Measurements from ENCODE around the gene HNRNPF.

The HNRNPF gene

DNA sequence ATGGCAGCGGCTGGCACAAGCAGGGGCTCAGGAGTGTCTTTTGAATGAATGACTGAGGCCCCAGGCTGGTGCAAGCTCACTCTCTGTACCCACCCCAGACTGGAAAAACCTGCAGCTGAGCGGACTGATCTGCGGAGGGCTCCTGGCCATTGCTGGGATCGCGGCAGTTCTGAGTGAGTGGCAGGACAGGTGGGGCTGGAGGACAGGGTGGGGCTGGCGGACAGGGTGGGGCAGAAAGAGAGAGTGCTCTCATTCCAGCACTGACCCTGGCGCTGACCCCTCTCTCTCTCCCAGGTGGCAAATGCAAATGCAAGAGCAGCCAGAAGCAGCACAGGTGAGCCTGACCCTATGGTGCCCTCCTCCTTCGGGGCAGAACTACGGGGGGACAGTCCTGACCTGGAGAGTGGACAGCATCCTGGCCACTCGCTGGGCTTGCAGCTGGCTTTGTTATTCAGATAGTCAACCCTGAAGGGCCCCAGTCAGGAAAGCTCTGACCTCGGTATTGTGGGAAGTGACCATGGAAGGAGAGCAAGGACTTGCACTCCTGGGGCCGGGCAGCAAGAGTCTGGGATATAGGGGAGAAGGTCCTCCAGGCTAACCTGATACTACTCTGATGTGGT is 33.5 kb downstream of the HNRNPF start:
- no peak for DNase-seq

DNA sequence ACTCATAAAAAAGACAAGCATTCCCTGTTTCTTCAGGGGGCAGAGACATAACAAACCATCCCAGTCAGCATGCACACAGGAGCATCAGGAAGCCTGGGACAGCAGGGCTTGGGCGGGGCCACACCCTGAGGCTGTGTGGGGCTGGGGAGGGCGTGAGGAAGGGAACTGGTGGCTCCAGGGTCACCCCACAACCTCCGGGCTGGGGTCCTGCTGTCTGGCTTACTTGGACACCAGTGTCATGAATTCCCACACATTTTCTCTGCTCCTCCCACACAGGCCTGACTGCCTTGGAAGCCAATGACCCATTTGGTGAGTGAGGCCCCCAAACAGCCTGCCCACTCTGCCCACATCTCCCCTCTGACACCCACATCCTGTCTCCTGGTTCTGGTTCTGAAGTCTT is 34.8 kb downstream of the HNRNPF start:
- no peak for DNase-seq

DNA sequence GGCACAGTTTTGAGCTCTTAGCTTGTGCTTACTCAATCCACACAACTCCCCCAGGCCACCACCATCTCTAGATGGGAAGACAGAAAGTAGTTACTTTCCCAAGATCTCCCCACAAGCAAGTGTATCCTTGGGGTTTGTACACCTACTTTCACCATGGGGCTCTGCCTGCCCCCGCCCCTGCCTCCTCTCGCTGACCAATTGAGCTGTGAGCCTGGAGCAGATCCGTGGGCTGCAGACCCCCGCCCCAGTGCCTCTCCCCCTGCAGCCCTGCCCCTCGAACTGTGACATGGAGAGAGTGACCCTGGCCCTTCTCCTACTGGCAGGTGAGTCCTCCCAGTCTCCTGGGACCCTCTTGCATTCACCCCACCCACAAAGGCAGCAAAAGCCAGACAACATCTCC is 35.5 kb downstream of the HNRNPF start:
- no peak for DNase-seq

DNA sequence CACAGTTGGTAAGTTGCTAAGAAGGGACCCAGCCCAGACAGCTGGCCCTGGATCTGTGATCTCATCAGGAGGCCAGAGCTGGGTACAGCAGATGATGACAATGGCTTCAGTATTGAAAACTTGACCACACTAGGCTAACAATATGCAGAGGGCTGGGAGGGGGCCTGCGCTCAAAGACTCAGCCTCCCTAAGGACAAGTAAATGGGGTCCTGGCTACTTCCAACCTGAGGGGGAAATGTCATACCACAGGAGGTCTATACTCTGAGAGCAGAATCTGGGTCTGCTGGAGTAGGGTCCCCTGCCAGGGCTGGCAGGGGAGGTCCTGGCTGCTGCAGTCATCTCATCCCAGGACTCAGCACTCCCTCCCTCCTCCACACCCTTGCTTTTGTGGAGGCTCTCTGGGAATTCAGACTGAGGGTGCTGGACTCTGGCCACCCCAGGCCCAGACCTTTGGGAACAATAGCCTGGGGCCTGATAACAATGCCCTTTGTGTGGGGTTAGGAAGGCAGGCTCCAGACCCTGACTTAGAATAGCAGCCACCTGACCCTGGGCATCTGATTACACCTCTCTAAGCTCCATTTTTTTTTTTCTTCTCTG is 36.1 kb downstream of the HNRNPF start:
- no peak for DNase-seq

DNA sequence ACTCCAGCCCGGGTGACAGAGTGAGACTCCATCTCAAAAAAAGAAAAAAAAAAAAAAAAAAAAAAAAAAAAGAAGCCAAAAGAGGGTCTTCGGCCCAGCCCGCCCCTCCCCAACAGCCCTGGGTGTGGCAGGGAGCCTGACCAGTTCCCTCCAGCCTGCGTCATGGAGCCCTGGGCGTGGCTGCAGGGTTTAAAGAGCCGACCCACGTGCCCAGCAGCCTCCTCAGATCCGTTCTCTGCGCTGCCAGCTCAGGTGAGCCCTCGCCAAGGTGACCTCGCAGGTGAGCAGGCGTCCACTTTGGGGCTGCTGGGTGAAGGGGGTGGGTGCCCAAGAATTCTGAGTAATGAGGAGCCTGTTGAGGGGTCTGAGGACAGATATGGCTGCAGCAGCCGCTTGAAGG is 37.6 kb downstream of the HNRNPF start, which contains the start of gene FXYD4:
FXYD4 (plus strand) TSS at position 219 of the 400 bp plus-strand sequence. CDS start 2,111 bp downstream, outside the sequence.
- DNase-seq: no peak

DNA sequence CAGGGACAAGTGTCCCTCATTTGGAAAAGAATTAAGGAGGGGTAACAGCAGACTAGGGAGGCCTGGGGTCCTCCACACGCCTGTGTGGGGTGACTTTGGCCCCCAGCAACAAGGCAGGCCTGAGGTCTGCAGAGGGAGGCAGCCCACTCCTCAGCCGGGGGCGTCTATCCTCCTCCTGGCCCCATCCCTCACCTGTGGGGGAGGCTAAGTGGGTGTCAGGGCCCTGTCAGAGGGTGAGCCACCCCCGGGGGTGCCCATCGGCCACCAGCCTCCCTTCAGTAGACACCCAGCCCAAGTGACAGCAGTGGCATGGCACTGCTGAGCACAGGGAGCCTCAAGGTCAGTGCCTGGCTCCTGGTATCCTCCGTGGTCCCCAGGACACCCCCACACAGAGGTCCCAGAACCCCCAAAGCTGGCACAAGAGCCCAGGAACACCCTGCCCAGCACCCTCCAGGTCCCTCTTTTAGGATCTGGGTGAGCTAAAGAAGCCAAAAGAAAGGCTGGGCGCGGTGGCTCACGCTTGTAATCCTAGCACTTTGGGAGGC is 38.2 kb downstream of the HNRNPF start:
- DNase-seq: no peak

DNA sequence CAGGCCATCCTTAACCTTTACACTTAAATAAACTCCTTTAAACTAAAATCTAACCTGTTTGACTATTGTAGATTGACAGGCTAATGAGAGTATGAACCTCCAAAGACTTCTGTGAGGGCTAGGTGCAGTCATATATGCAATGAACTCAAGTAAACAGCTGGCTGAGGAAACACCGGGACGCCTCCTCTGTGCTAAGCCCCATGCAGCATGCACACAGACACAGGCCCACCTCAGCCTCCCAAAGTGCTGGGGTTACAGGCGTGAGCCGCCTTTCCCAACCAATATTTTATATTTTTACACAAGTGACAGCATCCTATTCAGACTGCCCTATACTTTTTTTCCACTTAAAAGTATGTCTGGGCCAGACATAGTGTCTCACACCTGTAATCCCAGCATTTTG is 39.1 kb downstream of the HNRNPF start:
- DNase-seq: no peak

DNA sequence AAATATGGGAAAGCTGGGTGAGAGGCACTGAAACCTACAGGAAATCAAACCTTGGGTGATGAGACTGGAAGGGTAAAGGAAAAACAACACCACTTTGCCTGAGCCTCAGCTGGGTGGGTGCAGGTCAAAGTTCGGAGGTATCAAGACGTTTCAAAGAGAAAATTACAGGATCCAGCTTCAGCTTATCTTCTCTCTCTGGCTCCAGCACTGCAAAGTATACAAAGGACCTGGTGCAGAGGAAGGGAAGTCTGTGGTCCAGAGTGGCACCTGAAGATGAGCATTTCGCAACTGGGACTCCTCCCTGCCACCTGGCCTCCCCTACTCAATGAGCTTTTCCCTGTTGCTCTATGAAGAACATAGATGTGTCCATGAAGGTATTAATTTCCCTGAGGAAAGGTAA is 44.0 kb downstream of the HNRNPF start:
- DNase-seq: no peak

DNA sequence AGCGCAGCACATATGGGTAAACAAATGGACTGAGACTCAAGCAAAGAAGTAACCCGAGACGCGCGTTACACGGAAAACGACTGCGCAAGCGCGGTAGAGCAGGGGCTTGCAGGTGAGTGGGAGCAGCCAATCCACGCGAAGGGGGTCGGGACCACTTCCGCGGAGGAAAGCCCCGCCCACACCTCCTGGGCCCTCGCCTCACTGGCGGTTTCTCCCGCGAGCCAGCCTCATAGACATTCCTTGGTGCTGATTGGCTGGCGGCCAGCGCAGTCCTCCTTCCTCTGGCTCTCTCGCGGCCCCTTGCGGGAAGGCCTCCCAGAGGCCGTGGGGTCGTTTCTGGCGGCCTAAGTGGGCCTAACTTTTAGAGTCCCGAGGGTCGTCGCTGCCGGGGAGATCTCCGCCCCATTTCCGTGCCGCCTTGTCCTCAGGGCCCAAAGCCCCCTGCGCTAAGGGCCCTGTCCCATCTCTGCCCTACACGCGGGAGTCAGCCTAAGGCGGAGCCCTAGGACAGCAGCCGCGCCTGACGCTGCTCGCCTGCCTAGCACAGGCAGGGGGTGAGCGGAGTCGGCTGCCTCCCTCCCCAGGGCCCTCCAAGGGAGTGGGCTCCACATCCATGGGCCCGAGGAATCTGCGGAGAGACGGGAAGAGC is 46.7 kb downstream of the HNRNPF start:
- DNase-seq: peak; percentile 94 to 99

DNA sequence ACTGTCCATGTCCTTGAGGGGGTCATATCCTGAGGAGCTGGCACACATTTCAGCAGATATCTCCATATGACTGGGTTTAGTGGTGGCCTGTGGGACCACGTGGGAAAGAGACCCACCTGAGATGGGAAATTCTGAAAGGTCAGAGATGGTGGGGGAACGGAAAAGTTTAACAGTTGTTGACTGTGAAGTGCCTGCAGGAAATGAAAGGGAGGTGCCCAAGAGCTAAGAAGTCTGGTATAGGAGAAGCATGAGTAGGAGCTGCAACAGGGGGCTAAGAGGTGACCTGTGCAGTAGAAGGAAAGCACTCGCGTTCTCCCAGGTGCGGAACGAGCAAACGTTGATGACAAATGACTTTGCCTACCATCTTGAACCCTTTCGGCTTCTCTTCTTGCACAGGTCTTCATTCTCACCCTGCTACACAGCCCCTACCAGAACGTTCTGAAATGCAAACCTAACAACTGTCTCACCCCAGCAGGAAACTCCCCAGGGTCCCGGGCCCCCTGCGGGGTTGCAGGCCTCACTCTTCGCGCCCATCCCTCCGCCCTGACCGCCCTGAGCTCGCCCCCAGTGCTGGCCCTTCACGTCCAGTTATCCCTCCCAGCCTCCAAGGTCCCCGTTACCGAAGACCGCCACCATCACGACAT is 47.3 kb downstream of the HNRNPF start:
- DNase-seq: peak; percentile 34 to 45

DNA sequence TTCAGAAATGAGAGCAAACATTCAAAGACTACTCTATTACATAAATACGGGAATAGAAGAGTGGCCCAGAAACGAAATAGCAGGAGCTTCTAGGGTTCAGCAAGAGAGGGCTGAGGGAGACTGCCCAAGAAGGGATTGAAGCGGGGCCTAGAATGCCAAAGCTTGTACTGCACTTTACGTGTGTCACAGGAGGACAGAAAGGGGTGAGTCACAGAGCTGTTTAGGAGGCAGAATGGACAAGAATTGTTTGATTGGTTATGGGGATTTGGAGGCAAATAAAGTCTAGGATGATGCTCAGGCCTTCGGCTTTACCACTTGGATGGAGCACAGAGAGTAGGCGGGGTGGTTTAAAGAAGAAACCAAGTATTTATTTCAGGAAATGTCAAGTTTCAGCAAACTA is 48.9 kb downstream of the HNRNPF start:
- no peak for DNase-seq

DNA sequence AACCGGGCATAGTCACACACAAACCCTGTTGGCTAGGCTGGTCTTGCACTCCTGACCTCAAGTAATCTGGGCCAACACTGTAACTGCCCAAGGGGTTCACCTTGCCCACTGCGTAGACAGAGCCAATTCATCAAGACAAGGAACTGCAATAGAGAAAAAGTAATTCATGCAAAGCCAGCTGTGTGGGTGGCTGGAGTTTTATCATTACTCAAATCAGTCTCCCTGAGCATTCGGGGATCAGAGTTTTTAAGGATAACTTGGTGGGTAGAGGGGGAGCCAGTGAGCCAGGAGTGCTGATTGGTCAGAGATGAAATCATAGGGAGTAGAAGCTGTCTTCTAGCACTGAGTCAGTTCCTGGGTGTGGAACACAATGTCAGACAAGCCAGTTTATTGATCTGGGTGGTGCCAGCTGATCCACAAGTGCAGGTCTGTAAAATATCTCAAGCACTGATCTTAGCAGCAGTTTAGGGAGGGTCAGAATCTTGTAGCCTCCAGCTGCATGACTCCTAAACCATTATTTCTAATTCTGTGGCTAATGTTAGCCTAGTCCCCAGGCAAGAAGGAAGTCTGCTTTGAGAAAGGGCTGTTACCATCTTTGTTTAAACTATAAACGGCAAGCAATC is 53.1 kb downstream of the HNRNPF start:
- DNase-seq: no peak

DNA sequence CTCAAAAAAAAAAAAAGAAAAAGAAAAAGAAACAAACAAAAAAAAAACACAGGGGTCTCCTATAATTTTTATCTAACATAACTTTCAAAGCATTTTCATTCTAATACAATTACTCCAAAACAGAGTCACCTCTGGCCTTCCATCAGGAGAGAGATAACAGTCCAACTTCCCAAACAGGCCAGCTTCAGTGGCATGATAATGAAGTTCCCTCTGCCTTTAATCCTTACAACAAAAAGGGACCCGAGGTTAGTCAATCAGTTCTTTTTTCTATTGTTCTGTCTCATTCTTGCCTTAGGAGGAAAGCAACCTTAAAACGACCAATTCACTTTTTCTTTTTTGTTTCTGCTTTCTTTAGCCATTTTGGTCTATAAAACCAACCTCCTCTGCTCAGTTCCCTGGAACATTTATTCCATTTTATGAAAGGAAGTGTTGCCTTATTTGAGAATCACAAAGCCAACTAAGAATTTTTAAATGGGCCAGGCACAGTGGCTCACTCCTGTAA is 54.1 kb downstream of the HNRNPF start:
- DNase-seq: no peak

DNA sequence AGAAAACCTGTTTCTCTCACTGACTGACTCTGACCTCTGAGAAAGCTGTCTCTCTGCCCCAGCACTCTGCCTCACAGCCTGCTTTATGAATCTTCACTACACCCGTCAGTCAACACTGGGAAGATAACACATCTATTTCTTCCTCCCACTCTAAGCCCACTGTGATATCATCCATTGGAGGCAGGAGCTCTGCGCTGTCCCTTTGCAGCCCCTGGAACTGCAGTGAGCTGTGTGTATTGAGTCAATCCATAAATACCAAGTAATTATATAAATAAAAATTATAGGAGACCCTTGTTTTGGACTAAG is 54.7 kb downstream of the HNRNPF start:
- no peak for DNase-seq

DNA sequence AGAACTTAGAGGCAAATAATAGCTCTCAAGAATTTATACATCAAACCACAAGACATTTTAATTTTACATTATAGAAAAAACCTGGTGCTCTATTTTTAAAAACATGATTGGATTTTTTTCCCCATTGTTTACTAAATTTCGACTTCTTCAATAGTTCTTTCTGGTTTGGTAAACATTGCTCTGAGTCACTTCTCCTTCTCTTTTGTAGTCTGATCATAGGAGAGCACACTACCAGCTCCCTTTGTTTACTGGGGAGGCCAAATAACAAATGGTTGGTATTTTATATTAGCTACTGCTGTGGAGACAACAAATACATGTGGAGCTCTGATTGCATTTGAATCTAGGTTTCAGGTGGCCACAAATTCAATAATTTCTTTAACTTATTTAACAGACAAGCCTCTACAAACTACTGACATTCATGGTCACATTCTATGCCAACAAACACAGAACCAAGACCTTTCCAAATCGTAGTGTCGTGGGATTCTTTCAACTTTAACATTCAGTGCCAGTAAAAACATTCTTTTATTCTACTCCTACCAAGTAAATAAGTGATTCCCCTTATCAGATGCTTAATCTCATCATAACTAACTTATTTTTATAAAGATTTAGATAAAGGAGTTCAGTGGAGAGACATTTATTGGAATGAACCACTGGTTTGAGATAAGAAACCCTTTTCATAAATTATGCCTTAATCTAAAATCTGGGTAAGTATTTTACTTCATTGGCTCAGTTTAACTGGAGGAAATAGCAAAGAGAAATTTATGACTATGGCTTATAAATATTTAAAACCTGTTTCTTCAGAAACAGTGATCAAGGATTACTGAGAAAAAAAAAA is 55.3 kb downstream of the HNRNPF start:
- no peak for DNase-seq

DNA sequence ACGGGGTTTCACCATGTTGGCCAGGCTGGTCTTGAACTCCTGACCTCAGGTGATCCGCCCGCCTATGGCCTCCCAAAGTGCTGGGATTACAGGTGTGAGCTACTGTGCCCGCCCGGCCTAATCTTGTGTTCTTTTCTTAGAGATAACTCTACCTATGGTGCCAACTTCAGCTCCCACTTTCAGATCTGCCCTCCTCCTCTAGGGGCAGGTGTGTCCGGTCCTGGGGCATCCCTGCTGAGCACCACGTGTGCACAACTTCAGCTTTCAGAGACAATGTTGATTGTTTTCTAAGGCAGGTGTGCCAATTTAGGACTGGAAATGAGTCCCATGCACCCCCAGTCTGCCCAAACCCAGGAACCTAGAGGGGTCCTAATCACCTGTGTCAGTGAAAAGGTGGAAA is 56.0 kb downstream of the HNRNPF start:
- DNase-seq: no peak

DNA sequence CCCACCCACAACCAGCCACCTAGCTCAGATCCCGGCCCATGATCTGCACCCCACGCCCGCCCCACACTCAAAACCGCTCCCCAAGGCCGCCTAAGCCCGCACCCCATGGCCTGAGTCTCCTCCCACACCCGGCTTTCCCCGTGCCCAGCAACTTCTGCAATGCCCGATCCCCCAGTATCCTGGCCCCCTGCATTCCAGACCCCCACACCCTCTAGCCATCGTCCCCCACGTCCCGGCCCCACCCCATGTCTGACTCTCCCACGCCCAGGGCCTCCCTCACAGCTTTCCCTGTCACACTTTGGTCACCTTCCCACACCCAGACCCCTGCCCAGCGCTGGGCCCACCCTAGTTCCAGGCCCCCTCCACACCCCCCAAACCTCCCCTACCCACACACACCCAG is 57.7 kb downstream of the HNRNPF start:
- DNase-seq: no peak

DNA sequence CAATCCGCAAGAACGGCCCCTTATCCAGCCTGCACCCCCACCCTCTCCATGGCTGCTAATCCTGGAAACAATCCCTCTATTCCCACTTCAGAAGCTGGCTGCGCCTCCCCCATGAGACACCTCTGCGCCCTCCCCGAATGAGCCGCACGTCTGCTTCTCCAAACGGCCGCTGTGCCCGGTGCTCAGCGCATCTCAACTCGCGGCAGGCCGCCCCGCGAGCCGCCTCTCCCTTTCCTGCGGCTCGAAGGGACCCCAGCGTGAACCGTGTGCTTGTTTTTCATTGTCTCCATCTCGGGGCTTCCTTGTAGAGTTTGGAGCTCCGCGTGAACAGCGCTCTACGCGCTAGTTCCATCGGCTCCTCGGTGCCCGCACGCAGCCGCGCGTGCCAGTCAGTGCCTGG is 58.3 kb downstream of the HNRNPF start:
- DNase-seq: no peak

DNA sequence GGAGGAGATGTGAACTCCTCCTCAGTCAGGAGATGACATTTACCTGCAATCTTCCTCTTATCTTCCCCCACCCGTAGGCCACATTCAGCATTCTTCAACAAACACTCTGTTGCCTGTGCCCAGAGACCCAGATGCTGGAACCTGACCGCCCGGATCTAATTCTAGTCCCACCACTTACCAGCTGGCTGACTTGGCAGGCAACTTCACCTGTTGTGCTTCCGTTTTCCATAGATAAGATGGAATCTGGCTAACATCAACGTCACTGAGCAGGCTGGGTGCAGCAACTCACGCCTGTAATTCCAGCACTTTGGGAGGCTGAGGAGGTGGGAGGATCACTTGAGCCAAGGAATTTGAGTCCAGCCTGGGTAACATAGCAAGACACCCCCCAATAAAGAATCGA is 58.8 kb downstream of the HNRNPF start:
- no peak for DNase-seq

DNA sequence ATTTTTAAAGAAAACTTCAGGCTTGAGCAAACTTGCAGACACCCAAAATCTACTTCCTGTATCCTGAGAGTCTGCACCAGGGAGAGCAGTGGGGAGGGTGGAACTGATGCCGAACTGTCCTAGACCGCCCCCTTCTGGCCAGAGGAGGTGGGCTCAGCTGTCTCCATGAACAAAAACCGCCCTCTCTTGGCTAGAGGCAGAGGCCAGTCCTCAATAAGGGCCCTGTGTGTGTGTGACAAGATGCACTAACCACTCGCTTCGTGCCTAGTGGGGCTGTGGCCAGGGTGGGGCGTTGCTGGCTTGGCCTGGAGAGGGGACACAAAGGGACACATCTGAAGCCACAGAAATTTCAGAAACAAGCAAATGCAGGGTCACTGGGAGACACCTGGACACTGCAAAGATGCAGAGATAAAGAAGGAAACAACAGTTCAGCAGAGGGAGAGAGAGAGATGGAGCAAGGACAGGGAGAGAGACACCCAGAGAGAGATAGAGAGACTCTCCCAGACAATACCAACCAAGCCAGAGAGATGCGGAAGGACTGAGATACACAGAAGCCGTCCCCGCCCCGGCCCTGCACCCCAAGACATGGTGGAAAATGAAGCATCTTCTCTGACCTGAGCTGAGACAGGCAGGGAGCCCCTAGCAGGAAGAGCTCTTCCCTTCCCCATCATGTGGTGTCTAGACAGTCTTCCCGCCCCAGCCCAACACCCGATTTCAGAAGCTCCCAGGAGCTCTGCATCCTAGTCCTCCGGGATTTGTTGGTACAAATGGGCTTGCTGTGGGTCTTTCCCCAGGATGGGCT is 60.3 kb downstream of the HNRNPF start:
- peak; percentile 83 to 89 for DNase-seq

DNA sequence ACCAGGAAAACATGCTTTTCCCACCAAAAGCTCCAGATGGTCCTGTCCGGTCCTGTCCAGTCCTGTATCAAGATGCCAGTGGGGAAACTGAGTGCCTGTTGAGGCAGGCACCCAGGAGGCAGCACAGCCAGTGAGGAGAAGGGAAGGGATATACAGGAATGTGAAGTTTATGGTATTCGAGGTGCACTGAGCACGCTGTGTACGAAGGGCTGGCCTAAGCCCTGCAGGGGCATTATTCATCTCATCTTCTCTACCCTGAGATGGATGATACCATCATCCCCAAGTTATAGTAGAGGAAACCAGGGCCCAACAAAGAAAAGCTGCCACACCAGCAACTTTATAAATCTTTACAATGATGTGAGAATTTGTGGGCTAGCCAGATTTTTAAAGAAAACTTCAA is 61.0 kb downstream of the HNRNPF start:
- DNase-seq: no peak
